Measurements from ENCODE around the gene MRPL2. TPM values are rescaled to one million over a fixed set of nuclear protein-coding genes. Genes with fewer than 3 reads are reported as not detected.

Gene MRPL2
- total RNA-seq, 1 experiment from 2014 or later: 123 TPM

GRCh38 chr6:43047998-43048397 is 11.2 kb downstream of the MRPL2 start:
- no peak overlapping the region for H2AFZ ChIP-seq (ENCODE audit: low read depth, low read length, poor library complexity, severe bottlenecking)
- no peaks in the 10 kb centered on the region for H3K9me3 ChIP-seq (ENCODE audit: control insufficient read depth in 1 of 2, insufficient read depth in 1 of 2, low read depth in 1 of 2, low read length in 2 of 2)
- no peak for DNase-seq (ENCODE audit: low read depth, low spot score)
- H3K27me3 ChIP-seq (ENCODE audit: insufficient read depth, low read length): no peaks in the 10 kb centered on the region
- intact Hi-C loops (cut with micrococcal nuclease): no loop called here
- TF ChIP-seq SRF (IDR thresholded peaks at IDR 0.05; ENCODE audit: low read depth): no peak
- TF ChIP-seq JUND (IDR thresholded peaks at IDR 0.05): no peak
- no peak for TF ChIP-seq EGR1 (IDR thresholded peaks at IDR 0.05; ENCODE audit: low read depth)
- TF ChIP-seq MAX (IDR thresholded peaks at IDR 0.05): no peak
- no peak for TF ChIP-seq CBX3 (IDR thresholded peaks at IDR 0.05; ENCODE audit: low read depth)
- no peak for TF ChIP-seq ZBTB33 (IDR thresholded peaks at IDR 0.05; ENCODE audit: extremely low read depth, insufficient replicate concordance, low read length)
- TF ChIP-seq SP1 (IDR thresholded peaks at IDR 0.05; ENCODE audit: low read depth): no peak
- ChIA-PET CTCF (interaction anchor here (0.5 kb wide), 1 partner anchor 319 kb away, joined by 4 read pairs; no protein-coding TSS in a partner anchor), RAD21 (ENCODE audit: low non-redundant PET in 1 of 2, low total read pairs in 2 of 2, uncharacterized antibody in 2 of 2, unreplicated experiment in 2 of 2) (no interaction called here), POLR2A (no interaction called here)
- peaks cover 16% of the 10 kb centered on the region for H3K79me2 ChIP-seq (ENCODE audit: insufficient read depth, low read length)
- no peak overlapping the region for H3K9ac ChIP-seq (ENCODE audit: low read length)
- no peak overlapping the region for H3K27ac ChIP-seq (ENCODE audit: low read depth, low read length)
- no peak overlapping the region for H3K4me2 ChIP-seq (ENCODE audit: low read length)
- no peaks in the 10 kb centered on the region for H4K20me1 ChIP-seq (ENCODE audit: insufficient read depth)
- H3K36me3 ChIP-seq (ENCODE audit: control insufficient read depth in 1 of 2, insufficient read depth in 2 of 2, low read length in 2 of 2): peaks cover 5 to 17% of the 10 kb centered on the region in 2 experiments; a peak in 3 of 4 replicates
- ATAC-seq: no peak
- H3K9me2 ChIP-seq (ENCODE audit: insufficient read depth): no peaks in the 10 kb centered on the region
- no TSS peak for BruUV-seq (replicated peaks)
- no peak overlapping the region for H3K4me3 ChIP-seq (replicated peaks in 1 of 2; ENCODE audit: low read depth in 1 of 2, low read length in 2 of 2)
- peaks cover 0 to 9% of the 10 kb centered on the region in 2 experiments; a peak in 3 of 4 replicates for H3K4me1 ChIP-seq (ENCODE audit: control insufficient read depth in 1 of 2, insufficient read depth in 2 of 2, low read length in 2 of 2)

- RAD21 ChIA-PET (ENCODE audit: low non-redundant PET in 1 of 2, low total read pairs in 2 of 2, uncharacterized antibody in 2 of 2, unreplicated experiment in 2 of 2): no interaction called here
- Histone ChIP-seq H4K20me1 (ENCODE audit: insufficient read depth) (no peaks in the 10 kb centered on the region), H3K27me3 (ENCODE audit: insufficient read depth, low read length) (no peaks in the 10 kb centered on the region), H2AFZ (ENCODE audit: low read depth, low read length, poor library complexity, severe bottlenecking) (no peak overlapping the region), H3K79me2 (ENCODE audit: insufficient read depth, low read length) (no peaks in the 10 kb centered on the region), H3K9me3 (ENCODE audit: control insufficient read depth in 1 of 2, insufficient read depth in 1 of 2, low read depth in 1 of 2, low read length in 2 of 2) (no peaks in the 10 kb centered on the region), H3K4me1 (ENCODE audit: control insufficient read depth in 1 of 2, insufficient read depth in 2 of 2, low read length in 2 of 2) (no peaks in the 10 kb centered on the region), H3K4me2 (ENCODE audit: low read length) (no peak overlapping the region), H3K27ac (ENCODE audit: low read depth, low read length) (no peak overlapping the region), H3K9me2 (ENCODE audit: insufficient read depth) (no peaks in the 10 kb centered on the region), H3K9ac (ENCODE audit: low read length) (no peak overlapping the region), H3K4me3 (replicated peaks in 1 of 2; ENCODE audit: low read depth in 1 of 2, low read length in 2 of 2) (no peak overlapping the region), H3K36me3 (ENCODE audit: control insufficient read depth in 1 of 2, insufficient read depth in 2 of 2, low read length in 2 of 2) (peaks cover 5 to 15% of the 10 kb centered on the region in 2 experiments; a peak in 3 of 4 replicates)
- POLR2A ChIA-PET: no interaction called here
- intact Hi-C loops (cut with micrococcal nuclease): no loop called here
- CTCF ChIA-PET: no interaction called here
- no TSS peak for BruUV-seq (replicated peaks)
- ATAC-seq: no peak
- no peak for DNase-seq (ENCODE audit: low read depth, low spot score)
- no peak for TF ChIP-seq POLR2A (IDR thresholded peaks at IDR 0.05; ENCODE audit: borderline replicate concordance, extremely low read depth, insufficient read depth, insufficient read length)
- no peak for TF ChIP-seq ZFX (IDR thresholded peaks at IDR 0.05)
- no peak for TF ChIP-seq CEBPB (IDR thresholded peaks at IDR 0.05; ENCODE audit: low read depth)
- TF ChIP-seq POLR2AphosphoS5 (IDR thresholded peaks at IDR 0.05; ENCODE audit: low read depth, low read length): no peak
- no peak for TF ChIP-seq SIN3A (IDR thresholded peaks at IDR 0.05; ENCODE audit: low read depth)
- no peak for TF ChIP-seq ZBTB33 (IDR thresholded peaks at IDR 0.05; ENCODE audit: extremely low read depth, insufficient replicate concordance, low read length)
- TF ChIP-seq EZH2 (IDR thresholded peaks at IDR 0.05): no peak
- TF ChIP-seq FOSL1 (IDR thresholded peaks at IDR 0.05; ENCODE audit: low read depth): no peak
- TF ChIP-seq ELF1 (IDR thresholded peaks at IDR 0.05; ENCODE audit: borderline replicate concordance, low read depth): no peak
- TF ChIP-seq SRF (IDR thresholded peaks at IDR 0.05; ENCODE audit: low read depth): no peak
- no peak for TF ChIP-seq CTCF (IDR thresholded peaks at IDR 0.05 in 2 of 3, conservative IDR thresholded peaks at IDR 0.05 in 1 of 3; ENCODE audit: borderline replicate concordance in 1 of 3, insufficient read depth in 1 of 3, low read depth in 2 of 3, low read length in 2 of 3)
Observed at GRCh38 chr6:43045371-43045930, 13.8 kb downstream of the MRPL2 start.

All from HCT116 (cell line).